HG02981 (cell line): Measurements from ENCODE around the gene MRPL40.

Experiments
- ATAC-seq: cut with Tn5 transposase; IDR thresholded peaks from one replicate; pipeline ENCODE4 v1.9.1; 2021; ENCODE audit warnings: mild to moderate bottlenecking, moderate library complexity; ENCODE audit not compliant: unreplicated experiment

The MRPL40 gene

GRCh38 chr22:19457828-19458428 is 25.6 kb downstream of the MRPL40 start:
- ATAC-seq, result no peak

- ATAC-seq, result no peak
Measured at GRCh38 chr22:19460036-19460435, 27.7 kb downstream of the MRPL40 start.

GRCh38 chr22:19461506-19461905 is 29.2 kb downstream of the MRPL40 start:
- ATAC-seq, result no peak

GRCh38 chr22:19463008-19463407 is 30.7 kb downstream of the MRPL40 start:
- no peak for ATAC-seq

- ATAC-seq, result no peak
Measured at GRCh38 chr22:19463491-19464469, 31.4 kb downstream of the MRPL40 start.

- ATAC-seq, result no peak
Measured at GRCh38 chr22:19464546-19464945, 32.2 kb downstream of the MRPL40 start.

GRCh38 chr22:19464975-19465374 is 32.6 kb downstream of the MRPL40 start:
- ATAC-seq, result no peak

- no peak for ATAC-seq
Measured at GRCh38 chr22:19466126-19466716, 33.9 kb downstream of the MRPL40 start.

GRCh38 chr22:19466848-19467752 is 34.8 kb downstream of the MRPL40 start:
- ATAC-seq, result no peak

- no peak for ATAC-seq
Measured at GRCh38 chr22:19467912-19468311, 35.6 kb downstream of the MRPL40 start.

- no peak for ATAC-seq
Measured at GRCh38 chr22:19469421-19469820, 37.1 kb downstream of the MRPL40 start.

- no peak for ATAC-seq
Measured at GRCh38 chr22:19470010-19470409, 37.7 kb downstream of the MRPL40 start.

GRCh38 chr22:19471572-19471971 is 39.2 kb downstream of the MRPL40 start:
- no peak for ATAC-seq

GRCh38 chr22:19472233-19472632 is 39.9 kb downstream of the MRPL40 start:
- ATAC-seq, result no peak

GRCh38 chr22:19473578-19473977 is 41.2 kb downstream of the MRPL40 start:
- no peak for ATAC-seq

- no peak for ATAC-seq
Measured at GRCh38 chr22:19476023-19476422, 43.7 kb downstream of the MRPL40 start.

- ATAC-seq, result no peak
Measured at GRCh38 chr22:19477321-19478044, 45.1 kb downstream of the MRPL40 start.

GRCh38 chr22:19478045-19478900 is 45.9 kb downstream of the MRPL40 start:
- ATAC-seq, result no peak

GRCh38 chr22:19478901-19479354 is 46.6 kb downstream of the MRPL40 start, which contains the start of gene UFD1:
UFD1 (minus strand) TSS chr22:19479193; CDS start chr22:19479085, 108 bp downstream.
- peak; percentile 41 for ATAC-seq
